Measurements from ENCODE around the gene MTHFD1L.
A peak's percentile ranks its signal among the peaks of the same experiment; 100 is the strongest.

MTHFD1L gene

GRCh38 chr6:150880336-150880735, 14.8 kb downstream of the MTHFD1L start:
- H3K4me1 ChIP-seq (ENCODE audit: insufficient read depth, insufficient read length) = peaks cover 3% of the 10 kb centered on the region
- H3K27me3 ChIP-seq (ENCODE audit: insufficient read depth, insufficient read length) = no peaks in the 10 kb centered on the region
- H3K36me3 ChIP-seq (ENCODE audit: insufficient read depth, insufficient read length, low read length) = peaks cover 38% of the 10 kb centered on the region
- H3K4me3 ChIP-seq (ENCODE audit: insufficient read length, low read depth) = no peak overlapping the region
- H3K9ac ChIP-seq (ENCODE audit: insufficient read length, low read depth) = no peak overlapping the region
- no peak for DNase-seq (ENCODE audit: low read depth, low spot score)
- TF ChIP-seq ZNF274 (IDR thresholded peaks at IDR 0.05; ENCODE audit: low read depth, low read length) = no peak
- TF ChIP-seq YY1 (IDR thresholded peaks at IDR 0.05; ENCODE audit: insufficient read depth, insufficient read length) = no peak
- TF ChIP-seq SUZ12 (IDR thresholded peaks at IDR 0.05; ENCODE audit: extremely low read depth, insufficient read depth, insufficient read length) = no peak
- no peaks in the 10 kb centered on the region for H3K9me3 ChIP-seq (ENCODE audit: insufficient read depth, low read length)

GRCh38 chr6:150881911-150882481, 16.5 kb downstream of the MTHFD1L start:
- Histone ChIP-seq H3K27me3 (ENCODE audit: insufficient read depth, insufficient read length) (no peaks in the 10 kb centered on the region), H3K4me3 (ENCODE audit: insufficient read length, low read depth) (no peak overlapping the region), H3K36me3 (ENCODE audit: insufficient read depth, insufficient read length, low read length) (peaks cover 40% of the 10 kb centered on the region), H3K9me3 (ENCODE audit: insufficient read depth, low read length) (no peaks in the 10 kb centered on the region), H3K4me1 (ENCODE audit: insufficient read depth, insufficient read length) (peaks cover 3% of the 10 kb centered on the region), H3K9ac (ENCODE audit: insufficient read length, low read depth) (no peak overlapping the region)
- no peak for TF ChIP-seq ZNF274 (IDR thresholded peaks at IDR 0.05; ENCODE audit: low read depth, low read length)
- no peak for TF ChIP-seq YY1 (IDR thresholded peaks at IDR 0.05; ENCODE audit: insufficient read depth, insufficient read length)
- no peak for TF ChIP-seq SUZ12 (IDR thresholded peaks at IDR 0.05; ENCODE audit: extremely low read depth, insufficient read depth, insufficient read length)
- no peak for DNase-seq (ENCODE audit: low read depth, low spot score)

GRCh38 chr6:150883521-150883920, 18.0 kb downstream of the MTHFD1L start:
- no peak overlapping the region for H3K9ac ChIP-seq (ENCODE audit: insufficient read length, low read depth)
- peaks cover 49% of the 10 kb centered on the region for H3K36me3 ChIP-seq (ENCODE audit: insufficient read depth, insufficient read length, low read length)
- H3K4me3 ChIP-seq (ENCODE audit: insufficient read length, low read depth) = no peak overlapping the region
- no peak for DNase-seq (ENCODE audit: low read depth, low spot score)
- no peaks in the 10 kb centered on the region for H3K27me3 ChIP-seq (ENCODE audit: insufficient read depth, insufficient read length)
- peaks cover 3% of the 10 kb centered on the region for H3K4me1 ChIP-seq (ENCODE audit: insufficient read depth, insufficient read length)
- H3K9me3 ChIP-seq (ENCODE audit: insufficient read depth, low read length) = no peaks in the 10 kb centered on the region
- TF ChIP-seq YY1 (IDR thresholded peaks at IDR 0.05; ENCODE audit: insufficient read depth, insufficient read length) (no peak), ZNF274 (IDR thresholded peaks at IDR 0.05; ENCODE audit: low read depth, low read length) (no peak), SUZ12 (IDR thresholded peaks at IDR 0.05; ENCODE audit: extremely low read depth, insufficient read depth, insufficient read length) (no peak)

GRCh38 chr6:150886155-150886554, 20.7 kb downstream of the MTHFD1L start:
- Histone ChIP-seq H3K4me3 (ENCODE audit: insufficient read length, low read depth) (no peak overlapping the region), H3K36me3 (ENCODE audit: insufficient read depth, insufficient read length, low read length) (peaks cover 58% of the 10 kb centered on the region)

GRCh38 chr6:150887978-150888563, 22.6 kb downstream of the MTHFD1L start:
- TF ChIP-seq ZNF274 (IDR thresholded peaks at IDR 0.05; ENCODE audit: low read depth, low read length) (no peak), SUZ12 (IDR thresholded peaks at IDR 0.05; ENCODE audit: extremely low read depth, insufficient read depth, insufficient read length) (no peak), YY1 (IDR thresholded peaks at IDR 0.05; ENCODE audit: insufficient read depth, insufficient read length) (no peak)
- no peak overlapping the region for H3K9ac ChIP-seq (ENCODE audit: insufficient read length, low read depth)
- peaks cover 67% of the 10 kb centered on the region for H3K36me3 ChIP-seq (ENCODE audit: insufficient read depth, insufficient read length, low read length)
- H3K9me3 ChIP-seq (ENCODE audit: insufficient read depth, low read length) = no peaks in the 10 kb centered on the region
- H3K4me1 ChIP-seq (ENCODE audit: insufficient read depth, insufficient read length) = no peaks in the 10 kb centered on the region
- no peak for DNase-seq (ENCODE audit: low read depth, low spot score)
- no peak overlapping the region for H3K4me3 ChIP-seq (ENCODE audit: insufficient read length, low read depth)
- H3K27me3 ChIP-seq (ENCODE audit: insufficient read depth, insufficient read length) = no peaks in the 10 kb centered on the region

More at GRCh38 chr6:150886155-150886554, 20.7 kb downstream of the MTHFD1L start:
- H3K27me3 ChIP-seq (ENCODE audit: insufficient read depth, insufficient read length) = no peaks in the 10 kb centered on the region
- no peak for TF ChIP-seq SUZ12 (IDR thresholded peaks at IDR 0.05; ENCODE audit: extremely low read depth, insufficient read depth, insufficient read length)
- TF ChIP-seq ZNF274 (IDR thresholded peaks at IDR 0.05; ENCODE audit: low read depth, low read length) = no peak
- TF ChIP-seq YY1 (IDR thresholded peaks at IDR 0.05; ENCODE audit: insufficient read depth, insufficient read length) = no peak
- no peaks in the 10 kb centered on the region for H3K9me3 ChIP-seq (ENCODE audit: insufficient read depth, low read length)
- H3K9ac ChIP-seq (ENCODE audit: insufficient read length, low read depth) = no peak overlapping the region
- no peaks in the 10 kb centered on the region for H3K4me1 ChIP-seq (ENCODE audit: insufficient read depth, insufficient read length)
- DNase-seq (ENCODE audit: low read depth, low spot score) = no peak

- Histone ChIP-seq H3K4me3 (ENCODE audit: insufficient read length, low read depth) (no peak overlapping the region), H3K9ac (ENCODE audit: insufficient read length, low read depth) (no peak overlapping the region), H3K27me3 (ENCODE audit: insufficient read depth, insufficient read length) (no peaks in the 10 kb centered on the region), H3K4me1 (ENCODE audit: insufficient read depth, insufficient read length) (no peaks in the 10 kb centered on the region), H3K36me3 (ENCODE audit: insufficient read depth, insufficient read length, low read length) (peaks cover 58% of the 10 kb centered on the region), H3K9me3 (ENCODE audit: insufficient read depth, low read length) (no peaks in the 10 kb centered on the region)
- TF ChIP-seq ZNF274 (IDR thresholded peaks at IDR 0.05; ENCODE audit: low read depth, low read length) (no peak), SUZ12 (IDR thresholded peaks at IDR 0.05; ENCODE audit: extremely low read depth, insufficient read depth, insufficient read length) (no peak), YY1 (IDR thresholded peaks at IDR 0.05; ENCODE audit: insufficient read depth, insufficient read length) (no peak)
- no peak for DNase-seq (ENCODE audit: low read depth, low spot score)
Observed at GRCh38 chr6:150890346-150890745, 24.8 kb downstream of the MTHFD1L start.

- no peaks in the 10 kb centered on the region for H3K9me3 ChIP-seq (ENCODE audit: insufficient read depth, low read length)
- no peak overlapping the region for H3K4me3 ChIP-seq (ENCODE audit: insufficient read length, low read depth)
- H3K27me3 ChIP-seq (ENCODE audit: insufficient read depth, insufficient read length) = no peaks in the 10 kb centered on the region
- no peak overlapping the region for H3K9ac ChIP-seq (ENCODE audit: insufficient read length, low read depth)
- H3K36me3 ChIP-seq (ENCODE audit: insufficient read depth, insufficient read length, low read length) = peaks cover 47% of the 10 kb centered on the region
- no peaks in the 10 kb centered on the region for H3K4me1 ChIP-seq (ENCODE audit: insufficient read depth, insufficient read length)
- peak; percentile 44 for DNase-seq (ENCODE audit: low read depth, low spot score)
- TF ChIP-seq SUZ12 (IDR thresholded peaks at IDR 0.05; ENCODE audit: extremely low read depth, insufficient read depth, insufficient read length) (no peak), ZNF274 (IDR thresholded peaks at IDR 0.05; ENCODE audit: low read depth, low read length) (no peak), YY1 (IDR thresholded peaks at IDR 0.05; ENCODE audit: insufficient read depth, insufficient read length) (no peak)
Observed at GRCh38 chr6:150891888-150892485, 26.5 kb downstream of the MTHFD1L start.

All from NT2/D1 (cell line).